ENCODE data around the gene CXCR6.

DNA sequence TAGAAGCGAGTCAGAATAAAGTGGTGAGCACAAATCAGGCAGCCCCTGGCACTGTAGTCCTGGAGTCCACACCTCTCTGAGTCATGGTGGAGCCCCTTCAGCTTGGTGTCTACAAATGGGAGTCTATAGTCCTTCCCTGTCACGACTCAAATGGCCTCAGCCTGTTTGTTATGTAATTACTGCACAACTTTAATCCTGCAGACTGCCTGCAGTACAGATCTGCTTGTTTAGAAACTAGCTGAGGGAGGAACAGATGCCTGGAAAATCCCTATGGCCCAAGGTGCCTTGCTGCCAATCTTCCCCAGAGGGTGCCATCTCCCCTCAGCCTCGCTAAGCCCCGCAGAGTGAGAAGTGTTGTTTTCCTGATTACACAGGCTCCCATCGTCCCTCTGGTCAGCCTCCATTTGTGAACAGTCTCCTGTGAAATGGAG, 3.9 kb upstream of the CXCR6 start:
- TF ChIP-seq EP300 (IDR thresholded peaks at IDR 0.05) (no peak), POLR2AphosphoS5 (IDR thresholded peaks at IDR 0.05) (no peak)
- TF ChIP-seq, protein P1, sequence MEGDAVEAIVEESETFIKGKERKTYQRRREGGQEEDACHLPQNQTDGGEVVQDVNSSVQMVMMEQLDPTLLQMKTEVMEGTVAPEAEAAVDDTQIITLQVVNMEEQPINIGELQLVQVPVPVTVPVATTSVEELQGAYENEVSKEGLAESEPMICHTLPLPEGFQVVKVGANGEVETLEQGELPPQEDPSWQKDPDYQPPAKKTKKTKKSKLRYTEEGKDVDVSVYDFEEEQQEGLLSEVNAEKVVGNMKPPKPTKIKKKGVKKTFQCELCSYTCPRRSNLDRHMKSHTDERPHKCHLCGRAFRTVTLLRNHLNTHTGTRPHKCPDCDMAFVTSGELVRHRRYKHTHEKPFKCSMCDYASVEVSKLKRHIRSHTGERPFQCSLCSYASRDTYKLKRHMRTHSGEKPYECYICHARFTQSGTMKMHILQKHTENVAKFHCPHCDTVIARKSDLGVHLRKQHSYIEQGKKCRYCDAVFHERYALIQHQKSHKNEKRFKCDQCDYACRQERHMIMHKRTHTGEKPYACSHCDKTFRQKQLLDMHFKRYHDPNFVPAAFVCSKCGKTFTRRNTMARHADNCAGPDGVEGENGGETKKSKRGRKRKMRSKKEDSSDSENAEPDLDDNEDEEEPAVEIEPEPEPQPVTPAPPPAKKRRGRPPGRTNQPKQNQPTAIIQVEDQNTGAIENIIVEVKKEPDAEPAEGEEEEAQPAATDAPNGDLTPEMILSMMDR (IDR thresholded peaks at IDR 0.05), result no peak
